HG02970 (cell line): Measurements from ENCODE around the gene PCDH9.

Experiments used
- ATAC-seq: cut with Tn5 transposase; IDR thresholded peaks from one replicate; pipeline ENCODE4 v1.9.1; 2021; ENCODE audit warnings: mild to moderate bottlenecking, moderate library complexity, moderate number of reproducible peaks; ENCODE audit not compliant: unreplicated experiment, low FRiP score

PCDH9 gene

GRCh38 chr13:67167420-67167819, 62.7 kb downstream of the PCDH9 start:
- ATAC-seq: no peak

- ATAC-seq: no peak
Measured at GRCh38 chr13:67161176-67161575, 69.0 kb downstream of the PCDH9 start.

- no peak for ATAC-seq
Measured at GRCh38 chr13:67158903-67159302, 71.2 kb downstream of the PCDH9 start.

GRCh38 chr13:67156723-67157060, 73.4 kb downstream of the PCDH9 start:
- no peak for ATAC-seq

- ATAC-seq: no peak
Measured at GRCh38 chr13:67155898-67156722, 74.0 kb downstream of the PCDH9 start.

- ATAC-seq: no peak
Measured at GRCh38 chr13:67152085-67152484, 78.1 kb downstream of the PCDH9 start.

- ATAC-seq: no peak
Measured at GRCh38 chr13:67151652-67152051, 78.5 kb downstream of the PCDH9 start.

- ATAC-seq: no peak
Measured at GRCh38 chr13:67150608-67151007, 79.5 kb downstream of the PCDH9 start.

- ATAC-seq: no peak
Measured at GRCh38 chr13:67148161-67148571, 82.0 kb downstream of the PCDH9 start.

- ATAC-seq: no peak
Measured at GRCh38 chr13:67147342-67148133, 82.6 kb downstream of the PCDH9 start.

GRCh38 chr13:67146523-67147130, 83.5 kb downstream of the PCDH9 start:
- no peak for ATAC-seq

- no peak for ATAC-seq
Measured at GRCh38 chr13:67145950-67146349, 84.2 kb downstream of the PCDH9 start.

- no peak for ATAC-seq
Measured at GRCh38 chr13:67143544-67144115, 86.5 kb downstream of the PCDH9 start.

GRCh38 chr13:67140006-67140405, 90.1 kb downstream of the PCDH9 start:
- no peak for ATAC-seq

- ATAC-seq: no peak
Measured at GRCh38 chr13:67139551-67139950, 90.6 kb downstream of the PCDH9 start.

- no peak for ATAC-seq
Measured at GRCh38 chr13:67138970-67139369, 91.2 kb downstream of the PCDH9 start.

GRCh38 chr13:67137044-67137735, 92.9 kb downstream of the PCDH9 start:
- ATAC-seq: no peak

- ATAC-seq: no peak
Measured at GRCh38 chr13:67136157-67136556, 94.0 kb downstream of the PCDH9 start.

- no peak for ATAC-seq
Measured at GRCh38 chr13:67135356-67135755, 94.8 kb downstream of the PCDH9 start.

GRCh38 chr13:67134417-67135129, 95.6 kb downstream of the PCDH9 start:
- ATAC-seq: no peak
